Measurements from ENCODE around the gene TMEM140.

DNA sequence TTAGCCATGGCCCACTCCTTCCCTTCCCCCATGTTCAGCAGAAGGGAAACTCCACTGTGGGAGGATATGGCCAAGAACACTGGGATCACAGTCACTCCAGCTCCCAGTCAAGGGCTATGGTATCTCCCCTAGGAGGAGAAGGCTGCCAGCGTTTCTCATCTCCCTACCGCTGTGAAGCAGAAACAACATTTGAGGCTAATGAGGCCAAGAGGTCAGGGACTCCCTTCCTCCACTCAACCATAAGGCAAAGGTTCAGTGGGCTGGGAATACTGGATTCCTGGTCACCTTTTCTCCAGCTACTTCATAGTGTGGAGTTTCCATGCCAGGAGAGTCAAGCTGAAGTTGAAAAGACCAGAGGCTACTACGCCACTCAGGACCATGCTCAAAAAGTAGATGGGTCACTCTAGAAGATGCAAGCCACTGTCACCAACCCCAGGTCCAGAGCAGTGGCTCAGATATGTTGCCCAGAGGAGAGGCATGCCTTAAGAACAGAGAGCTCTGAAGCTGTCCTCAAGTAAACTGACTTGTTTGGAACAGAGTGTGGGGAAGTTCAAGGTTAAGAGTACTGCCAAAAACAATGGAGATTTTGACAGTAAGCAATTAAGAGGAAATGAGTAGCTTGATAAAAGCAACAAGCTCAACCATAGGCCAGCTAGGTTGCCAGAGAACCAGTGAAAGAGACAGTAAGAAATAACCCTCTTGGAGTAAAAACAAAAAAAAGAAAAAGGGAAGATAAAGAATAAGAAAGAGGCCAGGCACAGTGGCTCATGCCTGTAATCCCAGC is 3.8 kb upstream of the TMEM140 start:
- TF ChIP-seq HDGF (IDR thresholded peaks at IDR 0.05) = no peak
- no peak for TF ChIP-seq CTCF (IDR thresholded peaks at IDR 0.05 in 2 of 3, conservative IDR thresholded peaks at IDR 0.05 in 1 of 3; ENCODE audit: insufficient read depth in 2 of 3, low read depth in 1 of 3, low read length in 3 of 3)
- TF ChIP-seq, protein P1, sequence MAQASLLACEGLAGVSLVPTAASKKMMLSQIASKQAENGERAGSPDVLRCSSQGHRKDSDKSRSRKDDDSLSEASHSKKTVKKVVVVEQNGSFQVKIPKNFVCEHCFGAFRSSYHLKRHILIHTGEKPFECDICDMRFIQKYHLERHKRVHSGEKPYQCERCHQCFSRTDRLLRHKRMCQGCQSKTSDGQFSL (CRISPR knock-in tag; IDR thresholded peaks at IDR 0.05) = no peak
- TF ChIP-seq, protein P1 (tag; IDR thresholded peaks at IDR 0.05) = no peak
- TF ChIP-seq RBBP5 (IDR thresholded peaks at IDR 0.05; ENCODE audit: borderline replicate concordance, insufficient read depth, low read length, poor library complexity, severe bottlenecking) = no peak
- no peak for TF ChIP-seq EP400 (IDR thresholded peaks at IDR 0.05)
- TF ChIP-seq REST (IDR thresholded peaks at IDR 0.05; ENCODE audit: borderline replicate concordance) = no peak
- no peak for TF ChIP-seq REST (CRISPR knock-in tag; IDR thresholded peaks at IDR 0.05; ENCODE audit: low read depth)
- TF ChIP-seq USF2 (CRISPR knock-in tag; IDR thresholded peaks at IDR 0.05) = no peak

All from K562 (cell line).